Stimulated activated CD4-positive, alpha-beta T cell treated with anti-CD3 and anti-CD28 coated beads, TNF-alpha, amount 100 ng/mL, for 24 hours (primary cell): ENCODE measurements around the gene TENT5C.

Experiments used
- DNase-seq, 3 experiments: peaks; one replicate each; pipeline ENCODE4 v3.0.0-alpha.2; 2020; ENCODE audit warnings: low read depth in 3 of 3

Gene TENT5C

DNA sequence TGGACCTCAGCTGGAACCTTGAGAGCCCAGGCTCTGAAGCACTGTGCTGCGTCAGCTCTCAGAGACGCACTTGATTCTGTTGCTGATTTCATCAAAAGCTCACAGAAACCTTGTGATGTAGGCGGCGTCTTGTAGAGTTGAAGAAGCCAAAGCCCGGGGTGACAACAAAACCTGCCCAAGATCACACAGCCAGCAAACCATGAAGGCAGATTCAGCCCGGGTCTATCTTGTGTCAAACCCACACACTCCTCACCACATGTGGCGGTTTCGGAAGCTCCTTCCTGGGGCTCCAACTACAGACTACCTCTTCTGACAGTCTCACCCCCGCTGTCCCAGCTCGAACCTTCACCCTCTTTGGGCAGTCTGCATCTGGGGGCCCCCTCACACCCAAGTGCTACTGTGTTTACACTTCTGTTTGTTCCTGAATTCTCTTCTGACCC is 50.4 kb downstream of the TENT5C start:
- DNase-seq = peak; percentile 54 to 68 (median 58)

- DNase-seq = no peak
Observed at GRCh38 chr1:117657031-117657430, 51.2 kb downstream of the TENT5C start.

DNA sequence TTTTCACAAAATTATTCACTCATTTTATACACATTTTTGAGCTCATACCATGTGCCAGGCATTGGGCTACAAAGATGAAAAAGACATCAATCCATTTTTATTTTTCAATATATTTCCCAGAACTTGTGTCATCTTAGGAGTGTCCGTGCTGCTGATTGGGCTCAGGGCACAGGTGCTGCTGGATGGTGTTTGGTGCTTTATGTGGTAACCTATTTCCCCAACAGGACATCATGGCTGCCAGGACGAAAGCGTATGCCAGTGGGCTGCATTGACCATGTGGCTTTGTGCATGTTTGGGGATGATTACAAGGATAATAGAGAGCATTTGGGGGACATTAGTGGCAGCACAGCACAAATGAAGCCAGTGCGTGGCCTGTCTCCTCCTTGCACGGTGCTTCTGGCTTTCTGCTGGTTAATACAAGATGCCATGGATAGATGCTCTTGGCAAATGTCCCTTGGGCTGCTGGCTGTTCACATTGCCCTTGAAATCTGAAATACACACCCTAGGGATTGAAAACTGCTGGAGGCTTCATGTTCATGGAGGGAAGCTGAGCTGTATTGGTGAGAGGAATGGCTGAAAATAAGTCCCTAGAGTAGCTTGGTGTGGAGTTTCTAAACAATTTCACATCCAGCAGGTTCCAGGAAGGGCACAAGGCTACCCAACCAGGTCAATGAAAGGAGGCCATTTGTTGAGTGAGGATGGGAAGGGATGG is 52.3 kb downstream of the TENT5C start:
- no peak for DNase-seq

- DNase-seq = peak in 1 of 3 experiments; percentile 38
Observed at GRCh38 chr1:117658676-117659075, 52.8 kb downstream of the TENT5C start.

DNA sequence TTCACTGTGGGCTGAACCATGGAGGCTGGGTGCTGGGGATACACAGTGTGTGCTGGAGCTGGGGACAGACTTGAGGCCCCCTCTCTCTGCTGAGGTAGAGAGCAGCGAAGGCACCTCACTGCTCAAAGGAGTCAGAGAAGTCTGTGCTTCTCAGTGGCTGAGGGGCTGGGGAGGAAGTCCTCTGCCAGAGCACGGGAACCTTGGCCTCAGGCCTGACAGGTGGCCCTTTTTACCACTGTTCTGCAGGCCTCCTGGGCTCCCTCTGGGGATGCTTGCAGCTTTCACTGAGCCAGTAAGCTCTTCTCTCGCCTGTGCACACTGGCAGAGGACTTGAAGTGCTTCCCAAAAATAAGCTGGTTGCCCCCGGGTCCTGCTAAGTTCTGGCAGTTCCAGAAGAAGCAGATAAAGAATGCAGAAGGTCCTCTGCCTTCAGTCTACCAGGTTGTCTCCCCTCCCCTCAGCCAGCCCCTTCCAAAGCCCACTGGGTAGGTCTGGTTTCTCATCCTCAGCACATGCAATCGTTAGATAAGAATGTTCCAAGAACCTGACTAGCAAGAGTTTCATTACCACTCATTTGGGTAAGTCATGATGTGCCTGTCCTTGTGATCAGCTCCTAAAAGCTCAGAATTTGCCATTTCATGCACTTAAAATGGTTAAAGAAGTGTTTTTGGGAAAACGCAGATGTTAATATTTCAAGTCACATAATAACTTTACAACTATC is 53.9 kb downstream of the TENT5C start:
- no peak for DNase-seq

GRCh38 chr1:117660271-117660965 is 54.6 kb downstream of the TENT5C start:
- DNase-seq = no peak

DNA sequence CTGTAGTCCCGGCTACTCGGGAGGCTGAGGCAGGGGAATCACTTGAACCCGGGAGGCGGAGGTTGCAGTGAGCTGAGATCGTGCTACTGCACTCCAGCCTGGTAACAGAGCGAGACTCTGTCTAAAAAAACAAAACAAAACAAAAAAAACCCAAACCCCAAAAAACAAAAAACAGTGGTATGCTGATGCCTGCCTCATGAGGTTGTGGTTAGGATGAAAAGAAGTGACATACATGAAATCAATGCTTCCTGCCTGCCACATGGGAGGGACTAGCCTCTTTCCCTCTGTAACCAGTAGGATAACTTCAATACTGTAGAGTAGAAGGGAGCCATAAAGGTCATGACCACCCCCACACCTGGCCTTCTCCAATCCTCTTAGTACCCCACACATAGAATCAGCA is 55.2 kb downstream of the TENT5C start:
- DNase-seq = no peak

DNA sequence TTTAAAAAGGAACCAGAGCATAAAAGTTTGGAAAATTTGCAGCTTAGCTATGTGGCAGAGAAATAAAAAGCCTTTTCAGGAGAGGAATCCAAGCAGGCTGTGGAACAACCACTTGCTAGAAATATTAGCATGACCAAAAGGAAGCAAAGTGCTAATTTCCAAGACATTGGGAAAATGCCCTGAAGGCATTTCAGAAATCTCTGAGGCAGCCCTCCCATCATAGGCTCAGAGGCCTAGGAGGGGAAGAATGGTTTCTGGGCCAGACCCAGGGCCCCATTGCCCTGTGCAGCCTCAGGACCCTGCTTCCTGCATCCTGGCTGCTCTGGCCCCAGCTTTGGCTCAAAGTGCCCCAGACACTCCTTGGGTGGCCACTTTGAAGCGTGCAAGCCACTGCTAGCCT is 56.8 kb downstream of the TENT5C start:
- no peak for DNase-seq

- no peak for DNase-seq
Observed at GRCh38 chr1:117663156-117663902, 57.5 kb downstream of the TENT5C start.

DNA sequence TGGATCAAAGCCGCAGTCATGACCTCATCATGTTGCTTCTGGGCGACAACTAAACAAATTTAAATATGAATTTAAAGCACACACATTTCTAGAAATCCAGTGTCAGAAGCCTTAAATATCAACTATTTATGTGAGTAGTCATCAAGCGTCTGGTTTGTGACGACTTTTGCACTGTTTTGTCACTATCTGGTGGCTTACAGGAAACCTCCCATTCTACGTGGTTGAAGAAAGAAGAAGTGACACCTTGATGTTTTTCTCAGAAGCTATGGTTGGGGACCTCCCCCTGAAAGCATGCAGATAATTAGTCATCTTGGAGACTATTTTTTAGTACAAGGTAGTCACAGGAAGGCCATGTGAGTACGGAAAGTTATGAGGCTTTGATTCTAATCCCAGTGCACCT is 58.5 kb downstream of the TENT5C start:
- peak in 2 of 3 experiments; percentile 35 to 58 for DNase-seq

- no peak for DNase-seq
Observed at GRCh38 chr1:117665556-117666270, 59.9 kb downstream of the TENT5C start.

DNA sequence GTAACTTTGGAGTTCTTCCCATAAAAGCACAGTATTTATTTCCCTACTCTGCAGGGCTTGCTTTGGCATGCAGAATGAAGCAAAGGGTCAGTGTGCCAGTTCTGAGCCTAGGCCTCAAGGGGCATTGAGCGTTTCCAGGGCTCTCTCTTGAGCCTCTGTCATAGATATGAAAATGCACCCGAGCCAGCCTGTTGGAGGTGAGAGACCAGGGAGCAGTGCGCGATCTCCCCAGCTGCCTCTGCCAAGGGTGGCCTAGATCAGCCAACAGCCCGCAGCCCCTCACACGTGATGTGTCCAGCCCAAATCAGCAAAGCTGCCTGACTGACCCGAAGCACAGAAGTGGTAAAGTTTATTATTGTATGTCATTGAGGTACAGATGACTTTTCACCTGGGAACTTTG is 63.7 kb downstream of the TENT5C start:
- DNase-seq = no peak

- DNase-seq = no peak
Observed at GRCh38 chr1:117670976-117671780, 65.3 kb downstream of the TENT5C start.

DNA sequence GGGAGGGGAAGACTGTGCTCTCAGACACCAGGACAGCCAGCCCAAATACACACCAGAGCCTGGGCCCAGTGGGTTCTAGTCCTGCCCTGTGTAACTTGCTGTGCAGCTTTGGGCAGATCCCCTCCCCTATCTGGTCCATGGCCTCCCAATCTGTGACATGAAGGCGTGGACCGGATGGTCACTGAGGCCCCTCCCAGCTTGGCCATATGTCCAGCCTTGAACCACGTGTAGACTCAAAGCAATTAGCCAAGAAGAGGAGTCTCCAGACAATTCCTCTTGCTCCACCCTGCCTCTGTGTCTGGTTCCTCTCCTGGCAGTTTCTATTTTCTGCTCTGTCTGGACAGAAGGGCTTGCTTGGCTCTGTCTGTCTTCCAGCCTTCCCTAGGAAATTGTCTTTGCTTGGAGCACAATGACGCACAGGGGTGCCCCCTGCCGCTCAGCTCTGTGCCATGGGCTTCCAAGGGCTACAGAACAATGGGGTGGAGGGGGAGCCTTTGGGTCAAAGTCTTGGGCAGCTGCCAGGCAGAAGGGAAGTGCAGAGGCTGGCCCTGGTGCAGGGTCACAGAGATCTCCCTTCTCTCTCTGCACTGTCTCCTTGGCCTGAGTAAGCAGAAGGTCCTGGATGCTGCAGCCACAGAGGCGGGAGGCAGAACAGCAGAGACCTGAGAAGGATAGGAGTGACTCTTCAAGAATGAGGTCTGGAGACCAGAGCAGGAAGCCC is 66.1 kb downstream of the TENT5C start:
- DNase-seq = no peak

- no peak for DNase-seq
Observed at GRCh38 chr1:117672756-117673155, 66.9 kb downstream of the TENT5C start.

GRCh38 chr1:117673405-117673804 is 67.6 kb downstream of the TENT5C start:
- DNase-seq = no peak

GRCh38 chr1:117674521-117675400 is 68.9 kb downstream of the TENT5C start:
- no peak for DNase-seq

DNA sequence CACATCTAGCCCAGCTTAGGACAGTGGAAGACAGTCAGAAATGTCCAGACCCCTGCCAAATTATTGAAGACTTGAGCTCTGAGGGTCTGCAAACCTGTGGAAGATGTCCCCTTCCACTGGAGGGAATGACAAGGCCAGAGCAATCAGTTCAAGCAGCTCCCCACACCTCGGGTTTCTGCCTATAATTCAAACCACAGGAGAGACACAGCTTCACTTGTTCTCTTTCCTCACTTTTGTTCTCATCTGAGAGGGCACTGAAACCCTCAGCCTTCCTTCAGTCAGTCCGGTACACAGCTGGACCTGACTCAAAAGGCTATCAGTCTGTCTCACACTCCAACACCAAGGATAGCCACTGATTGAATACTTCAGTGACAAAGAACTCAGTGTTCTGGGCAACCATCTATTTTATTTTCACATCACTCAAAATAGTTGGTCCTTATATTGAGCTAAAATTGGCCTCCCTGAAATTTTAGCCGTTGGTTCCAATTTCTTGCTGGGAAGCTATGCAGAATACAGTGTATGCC is 70.1 kb downstream of the TENT5C start:
- DNase-seq = no peak
